OCI-M2 (cell line): Measurements from ENCODE around the gene PRKCZ.

ENCODE experiments used
- DNase-seq: peaks from one replicate; lab custom pipeline; 2025; ENCODE audit not compliant: unreplicated experiment; lab: John Stamatoyannopoulos, UW

PRKCZ gene

GRCh38 chr1:2099886-2100779 lies 49.9 kb downstream of the PRKCZ start:
- DNase-seq = no peak

GRCh38 chr1:2100780-2101108 lies 50.5 kb downstream of the PRKCZ start:
- no peak for DNase-seq

DNA sequence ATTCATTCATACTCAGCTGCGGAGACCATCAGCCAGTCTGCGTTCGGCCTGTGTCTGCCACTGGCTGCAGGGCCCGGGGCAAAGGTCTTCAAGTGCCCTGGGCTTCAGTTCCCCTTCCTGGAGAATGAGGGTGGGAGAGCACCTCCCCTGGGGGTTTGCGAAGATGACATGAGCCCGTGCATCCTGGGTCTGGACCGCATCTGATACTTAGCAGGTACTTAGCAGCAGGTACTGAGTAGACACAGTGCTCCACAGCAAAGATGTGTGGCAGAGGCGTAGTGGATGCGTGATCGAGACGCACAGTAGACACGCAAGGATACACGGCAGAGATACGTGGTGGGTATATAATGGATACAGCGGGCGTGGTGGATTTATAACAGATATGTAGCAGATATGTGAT lies 51.3 kb downstream of the PRKCZ start:
- DNase-seq = no peak

DNA sequence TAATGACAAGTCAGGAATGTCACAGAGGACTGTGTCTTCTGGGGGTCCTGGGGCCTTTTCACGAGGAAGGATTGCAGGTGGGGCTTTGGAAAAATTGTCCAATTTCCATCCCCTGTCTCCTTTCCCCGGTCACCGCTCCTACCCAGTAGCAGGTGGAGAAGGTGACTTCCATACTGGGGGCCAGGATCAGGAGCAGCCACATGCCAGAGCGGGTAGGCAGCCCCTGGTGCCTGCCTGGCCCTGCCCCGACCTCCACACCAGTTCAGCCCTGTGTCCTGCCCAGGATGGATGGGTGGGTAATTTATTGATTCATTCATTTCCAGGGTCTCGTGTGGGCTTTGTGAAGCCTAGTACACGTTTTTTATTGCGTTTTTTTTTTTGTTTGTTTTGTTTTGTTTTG lies 51.7 kb downstream of the PRKCZ start:
- DNase-seq = no peak

DNA sequence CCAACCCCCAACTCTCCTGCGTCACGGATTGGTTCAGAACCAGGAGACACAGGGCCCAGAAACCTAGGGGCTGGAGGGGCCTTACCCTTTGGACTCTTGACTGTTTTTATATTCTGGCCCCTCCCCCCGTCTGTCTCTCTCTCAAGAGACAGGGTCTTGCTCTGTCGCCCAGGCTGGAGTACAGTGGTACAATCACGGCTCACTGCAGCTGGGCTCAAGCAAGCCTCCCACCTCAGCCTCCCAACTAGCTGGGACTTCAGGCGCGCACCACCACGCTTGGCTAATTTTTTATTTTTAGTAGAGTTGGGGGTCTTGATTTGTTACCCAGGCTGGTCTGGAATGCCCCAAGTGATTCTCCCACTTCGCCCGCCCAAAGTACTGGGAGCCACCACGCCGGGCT lies 52.5 kb downstream of the PRKCZ start:
- no peak for DNase-seq

DNA sequence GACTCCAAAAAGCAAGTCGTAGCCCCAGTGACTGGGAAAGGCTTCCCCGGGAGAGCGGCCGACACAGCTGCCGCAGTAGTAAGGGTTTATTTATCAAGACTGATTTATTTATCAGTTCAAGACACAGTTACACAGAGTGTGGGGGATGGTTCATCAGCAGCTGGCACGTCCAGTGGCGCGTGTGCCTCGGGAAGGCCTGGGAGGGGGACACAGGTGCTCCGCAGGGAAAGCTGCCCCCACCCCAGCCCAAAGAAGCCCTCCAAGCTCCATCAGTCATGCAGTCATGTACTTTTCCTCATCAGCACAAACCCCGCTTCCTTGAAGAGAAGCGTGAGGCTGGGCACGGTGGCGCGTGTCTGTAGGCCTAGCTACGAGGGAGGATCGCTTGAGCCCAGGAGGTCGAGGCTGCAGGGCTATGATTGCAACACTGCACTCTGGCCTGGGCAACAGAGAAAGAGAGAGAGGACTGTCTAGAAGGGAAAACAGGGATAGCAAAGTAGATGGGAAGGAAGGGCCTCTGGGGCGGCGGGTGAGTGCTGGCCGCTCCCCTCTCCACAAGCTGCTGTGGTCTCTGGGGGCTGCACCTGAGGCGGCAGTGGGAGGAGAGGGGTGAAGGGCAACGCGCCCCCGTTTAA lies 53.2 kb downstream of the PRKCZ start:
- no peak for DNase-seq

- no peak for DNase-seq
These were observed 53.8 kb downstream of the PRKCZ start for GRCh38 chr1:2103901-2104590.

DNA sequence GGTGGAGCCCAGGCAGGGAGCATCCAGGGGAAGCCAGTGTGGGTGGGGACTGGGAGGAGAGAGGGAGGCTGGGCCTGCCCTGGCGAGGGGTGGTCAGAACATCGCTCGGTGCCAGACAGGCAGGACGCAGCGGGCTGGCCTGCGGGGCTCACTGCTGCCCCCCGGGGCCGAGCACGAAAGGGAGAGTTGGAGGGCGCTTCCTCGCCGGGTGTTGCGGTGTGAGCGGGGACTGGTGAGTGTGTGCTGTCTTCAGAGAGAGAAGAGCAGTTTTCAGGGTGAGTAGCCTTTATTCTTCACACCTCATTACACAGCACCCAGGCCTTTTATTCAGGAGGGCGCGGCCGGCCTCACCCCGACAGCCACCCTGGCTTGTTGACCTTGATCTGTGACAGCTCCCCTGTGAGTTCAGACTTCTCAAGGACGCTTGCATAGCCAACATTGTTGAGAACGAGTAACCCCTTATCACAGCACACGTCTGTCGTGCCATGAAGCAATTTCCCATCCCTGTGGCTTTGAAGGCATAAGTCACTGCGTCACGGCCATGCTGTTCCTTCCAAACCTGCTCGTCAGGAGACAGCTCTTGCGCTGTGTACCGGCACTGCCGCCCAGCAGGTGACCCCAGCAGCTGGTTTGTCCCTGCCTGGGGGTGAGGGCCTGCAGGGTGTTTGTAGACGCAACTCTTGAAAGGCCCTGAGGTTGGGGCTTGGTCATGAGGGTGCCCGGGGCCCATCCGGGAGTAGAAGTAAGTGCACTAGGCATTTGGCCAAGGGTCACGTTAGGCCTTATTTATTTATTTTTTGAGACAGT lies 54.6 kb downstream of the PRKCZ start:
- DNase-seq = no peak

DNA sequence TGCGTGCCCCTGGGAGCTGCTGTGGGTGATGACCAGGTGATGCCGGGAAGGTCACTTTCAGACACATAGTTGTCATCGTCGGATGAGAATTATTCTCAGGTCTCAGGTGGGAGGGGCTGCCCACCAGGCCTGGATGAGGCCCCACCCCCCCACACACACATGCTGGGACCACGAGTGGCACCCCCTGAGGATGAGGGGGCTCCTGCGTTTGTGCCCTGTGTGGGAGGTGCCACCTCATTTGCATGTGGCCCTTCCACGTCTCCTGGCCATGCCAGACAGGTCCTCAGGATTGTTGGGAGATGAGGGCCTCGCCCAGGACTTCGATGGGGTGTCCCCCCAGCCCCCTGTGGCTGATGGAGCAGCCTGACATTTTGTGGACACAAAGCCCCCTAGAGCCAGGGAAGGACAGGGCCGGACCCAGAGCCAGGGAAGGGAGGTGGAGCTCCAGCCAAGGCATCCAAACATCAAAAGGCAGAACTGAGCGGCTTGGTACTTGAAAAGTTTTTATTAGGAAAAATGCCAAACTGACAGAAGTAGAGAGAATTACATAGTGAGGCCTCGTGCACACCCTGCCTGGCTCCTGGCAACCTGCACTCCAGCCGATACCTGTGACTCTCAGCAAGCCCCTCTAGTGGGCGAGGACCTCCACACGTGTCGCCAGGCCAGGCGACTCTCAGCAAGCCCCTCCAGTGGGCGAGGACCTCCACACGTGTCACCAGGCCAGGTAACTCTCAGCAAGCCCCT lies 55.7 kb downstream of the PRKCZ start:
- DNase-seq = no peak

GRCh38 chr1:2106659-2107405 lies 56.6 kb downstream of the PRKCZ start:
- DNase-seq = no peak

DNA sequence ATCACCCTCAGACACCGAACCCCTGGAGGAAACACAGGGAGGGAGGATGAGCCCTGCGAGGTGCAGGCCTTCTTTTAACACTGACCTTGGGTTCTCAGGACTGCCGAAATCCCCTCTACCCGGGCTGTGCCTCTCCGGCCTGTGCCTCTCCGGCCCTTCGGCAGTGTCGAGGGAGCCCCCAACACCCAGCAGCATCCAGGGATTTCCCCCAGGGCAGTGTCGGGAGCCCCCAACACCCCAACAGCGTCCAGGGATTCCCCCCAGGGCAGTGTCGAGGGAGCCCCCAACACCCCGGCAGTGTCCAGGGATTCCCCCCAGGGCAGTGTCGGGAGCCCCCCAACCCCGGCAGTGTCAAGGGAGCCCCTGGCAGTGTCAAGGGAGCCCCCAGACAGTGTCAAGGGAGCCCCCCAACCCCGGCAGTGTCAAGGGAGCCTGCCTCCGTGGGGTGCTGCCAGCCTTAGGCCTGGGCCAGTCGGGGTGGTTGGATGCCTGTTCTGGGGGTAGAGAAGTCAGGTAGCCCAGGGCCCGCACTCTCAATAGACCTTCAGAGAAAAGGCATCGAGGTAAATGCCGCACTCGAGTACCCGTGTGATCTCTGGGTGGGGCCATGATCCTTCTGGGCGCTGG lies 57.5 kb downstream of the PRKCZ start:
- no peak for DNase-seq

DNA sequence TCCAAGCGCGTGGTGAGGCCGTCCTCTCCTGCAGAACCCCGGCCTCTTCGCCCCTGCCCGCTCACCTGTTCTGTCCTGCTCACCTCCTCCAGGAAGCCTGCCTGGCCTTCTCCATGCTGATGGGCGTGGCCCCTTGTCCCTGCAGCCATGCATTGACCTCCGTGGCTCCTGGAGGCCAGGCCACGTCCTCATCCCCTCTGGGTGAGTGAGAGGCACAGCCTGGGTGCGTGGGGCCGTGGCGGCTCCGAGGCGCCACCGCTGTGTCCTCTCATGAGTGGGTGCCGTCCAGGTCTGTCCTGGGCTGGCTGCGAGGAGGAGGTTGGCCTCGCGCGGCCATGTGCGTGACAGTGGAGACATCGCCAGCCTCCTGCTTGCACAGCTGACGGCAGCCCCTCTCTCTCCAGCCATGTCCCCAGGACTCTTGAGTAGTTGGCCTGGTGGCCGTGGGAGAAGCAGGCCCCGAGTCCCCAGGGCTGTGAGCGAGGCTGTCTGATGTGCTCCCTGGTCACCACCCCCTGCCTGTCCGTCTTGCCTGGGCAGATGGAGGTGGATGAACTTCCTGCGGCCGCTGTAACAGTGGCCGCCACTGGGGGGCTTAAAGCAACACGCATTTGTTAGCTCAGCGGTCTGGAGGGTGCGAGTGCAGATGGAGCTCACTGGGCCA lies 58.1 kb downstream of the PRKCZ start:
- no peak for DNase-seq

- DNase-seq = no peak
These were observed 58.8 kb downstream of the PRKCZ start for GRCh38 chr1:2108877-2109580.

GRCh38 chr1:2109581-2110021 lies 59.4 kb downstream of the PRKCZ start:
- no peak for DNase-seq

GRCh38 chr1:2110191-2110737 lies 60.1 kb downstream of the PRKCZ start:
- no peak for DNase-seq

DNA sequence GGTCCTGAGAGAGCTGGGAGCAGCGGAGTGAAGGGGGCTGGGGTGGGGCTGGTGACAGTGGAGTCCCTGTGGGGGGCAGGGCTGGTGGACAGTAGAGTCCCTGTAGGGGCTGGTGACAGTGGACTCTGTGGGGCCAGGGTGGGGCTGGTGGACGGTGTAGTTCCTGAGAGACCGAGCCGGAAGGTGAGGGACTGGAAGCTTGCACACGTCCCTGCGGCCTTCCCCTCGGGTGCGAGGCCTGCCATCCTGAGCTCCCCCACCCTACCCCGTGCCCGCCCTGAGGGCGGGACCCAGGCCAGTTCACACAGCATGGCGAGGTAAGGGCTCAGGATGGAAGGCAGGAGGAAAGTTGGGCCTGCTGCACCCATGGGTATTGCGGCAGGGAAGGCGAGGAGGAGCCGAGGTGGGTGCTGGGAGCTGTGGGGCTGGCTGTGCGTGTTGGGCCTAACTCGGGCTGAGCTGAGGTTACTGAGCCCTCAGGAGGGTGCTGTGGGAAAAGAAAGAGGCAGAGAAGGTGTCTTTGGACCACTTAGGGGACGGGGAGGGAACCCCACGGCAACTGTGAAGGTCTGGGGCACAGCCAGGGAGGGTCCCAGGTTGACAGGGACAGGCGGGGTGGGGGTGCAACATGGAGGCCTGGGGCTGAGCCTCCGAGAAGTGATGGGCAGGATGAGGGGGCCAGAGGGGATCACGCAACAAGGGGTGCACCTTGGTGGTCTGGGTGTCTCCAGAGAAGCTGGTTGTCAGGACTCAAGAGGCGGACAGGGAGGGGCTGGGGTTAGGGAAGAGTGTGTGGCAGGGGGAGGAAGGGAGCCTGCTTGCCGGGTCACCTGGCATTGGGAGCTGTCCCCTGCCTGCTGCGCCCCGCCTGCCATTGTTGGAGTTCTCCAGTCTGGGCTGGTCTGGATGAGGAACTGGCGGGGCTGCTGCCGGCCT lies 60.8 kb downstream of the PRKCZ start:
- no peak for DNase-seq

DNA sequence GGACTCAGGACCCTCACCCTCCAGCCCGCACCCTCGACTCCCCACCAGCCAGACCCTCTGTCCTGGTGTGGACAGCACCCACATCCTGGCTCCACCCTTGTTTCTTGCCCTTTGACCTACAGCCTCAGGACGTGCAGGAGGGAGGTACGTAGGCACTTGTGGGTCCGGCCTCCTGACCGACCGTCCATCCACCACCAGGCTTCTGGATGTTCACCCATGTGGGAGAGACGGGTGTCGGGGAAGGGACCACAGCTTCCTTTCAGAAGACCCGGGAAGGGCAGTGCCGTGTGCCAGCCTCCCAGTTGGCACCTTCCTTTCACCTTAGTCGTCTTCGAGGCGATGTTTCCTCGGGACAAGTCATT lies 61.4 kb downstream of the PRKCZ start:
- DNase-seq = no peak
